ENCODE data around the gene CNTN2. TPM values are rescaled to one million over a fixed set of nuclear protein-coding genes. Genes with fewer than 3 reads are reported as not detected.

Gene CNTN2
- total and polyA plus RNA-seq, 2 of the 8 experiments (the other 6 are each of a cell fraction or from before 2014, with no cell fraction given), result 1.2 to 3.9 TPM

DNA sequence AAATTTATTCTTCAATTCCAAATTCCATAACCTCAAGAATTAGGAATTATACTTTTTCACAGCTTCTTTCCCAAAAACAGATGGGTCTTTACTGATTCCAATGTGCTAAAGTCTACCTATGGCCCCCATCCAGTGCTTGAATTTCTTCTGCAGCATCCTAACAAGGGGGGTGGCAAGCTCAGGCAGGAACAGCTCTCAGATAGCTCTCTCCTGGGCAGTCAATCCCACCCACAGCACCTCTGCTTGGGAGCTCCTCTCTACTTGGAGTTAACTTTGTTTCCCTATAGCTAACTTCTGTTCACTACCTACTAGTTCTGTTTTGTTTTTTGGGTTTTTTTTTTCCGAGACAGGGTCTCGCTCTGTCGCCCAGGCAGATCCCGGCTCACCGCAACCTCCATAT is 66.7 kb downstream of the CNTN2 start (continued):
- TF ChIP-seq CHD7 (IDR thresholded peaks at IDR 0.05; ENCODE audit: insufficient replicate concordance, low read length), result no peak
- TF ChIP-seq MAX (IDR thresholded peaks at IDR 0.05), result no peak

Data from H1 (cell line).